Ammon's horn (tissue), 1 donor: ENCODE results near the gene PEAK1.
A peak's percentile ranks its signal among the peaks of the same experiment; 100 is the strongest.
"Not testable (repeated sequence)": the region's sequence is repeated elsewhere in the genome, so short reads cannot be mapped to it uniquely, and the experiment has no call there.

Source experiments
- DNase-seq: peaks from one replicate; pipeline ENCODE4 v3.0.0-alpha.2; 2016; ENCODE audit warnings: low spot score

PEAK1 gene

GRCh38 chr15:77225646-77226045 lies 194.3 kb downstream of the PEAK1 start:
- no peak for DNase-seq

GRCh38 chr15:77225088-77225487 lies 194.8 kb downstream of the PEAK1 start:
- no peak for DNase-seq

GRCh38 chr15:77224352-77224751 lies 195.6 kb downstream of the PEAK1 start:
- no peak for DNase-seq

- DNase-seq = no peak
These were observed 198.2 kb downstream of the PEAK1 start for GRCh38 chr15:77221708-77222107.

- DNase-seq = no peak
These were observed 198.7 kb downstream of the PEAK1 start for GRCh38 chr15:77221174-77221573.

GRCh38 chr15:77219841-77220240 lies 200.1 kb downstream of the PEAK1 start:
- no peak for DNase-seq

GRCh38 chr15:77209221-77209620 lies 210.7 kb downstream of the PEAK1 start:
- no peak for DNase-seq

GRCh38 chr15:77208241-77208640 lies 211.7 kb downstream of the PEAK1 start:
- no peak for DNase-seq

- DNase-seq = no peak
These were observed 218.2 kb downstream of the PEAK1 start for GRCh38 chr15:77201665-77202064.

- no peak for DNase-seq
These were observed 223.5 kb downstream of the PEAK1 start for GRCh38 chr15:77196381-77196780.

GRCh38 chr15:77195586-77195985 lies 224.3 kb downstream of the PEAK1 start:
- DNase-seq = no peak

GRCh38 chr15:77192451-77192850 lies 227.5 kb downstream of the PEAK1 start:
- no peak for DNase-seq

GRCh38 chr15:77191230-77191834 lies 228.6 kb downstream of the PEAK1 start:
- DNase-seq = no peak

- peak; percentile 75 for DNase-seq
These were observed 232.0 kb downstream of the PEAK1 start for GRCh38 chr15:77187751-77188464.

GRCh38 chr15:77186594-77187011 lies 233.3 kb downstream of the PEAK1 start:
- peak; percentile 45 for DNase-seq

- DNase-seq = no peak
These were observed 234.6 kb downstream of the PEAK1 start for GRCh38 chr15:77185242-77185785.

GRCh38 chr15:77184352-77184751 lies 235.6 kb downstream of the PEAK1 start:
- not testable (repeated sequence) for DNase-seq

GRCh38 chr15:77183066-77183465 lies 236.8 kb downstream of the PEAK1 start:
- DNase-seq = no peak

- no peak for DNase-seq
These were observed 238.4 kb downstream of the PEAK1 start for GRCh38 chr15:77181305-77182074.

- DNase-seq = no peak
These were observed 239.1 kb downstream of the PEAK1 start for GRCh38 chr15:77180757-77181156.

GRCh38 chr15:77180270-77180669 lies 239.6 kb downstream of the PEAK1 start:
- no peak for DNase-seq

GRCh38 chr15:77179541-77179998 lies 240.3 kb downstream of the PEAK1 start:
- no peak for DNase-seq

- no peak for DNase-seq
These were observed 241.5 kb downstream of the PEAK1 start for GRCh38 chr15:77178411-77178810.
